ENCODE results near the gene TCL1B. TPM values are rescaled to one million over a fixed set of nuclear protein-coding genes. Genes with fewer than 3 reads are reported as not detected.
"Not testable (repeated sequence)": the region's sequence is repeated elsewhere in the genome, so short reads cannot be mapped to it uniquely, and the experiment has no call there.

TCL1B gene
- total RNA-seq, 2 donors from 2014 or later, result not detected

DNA sequence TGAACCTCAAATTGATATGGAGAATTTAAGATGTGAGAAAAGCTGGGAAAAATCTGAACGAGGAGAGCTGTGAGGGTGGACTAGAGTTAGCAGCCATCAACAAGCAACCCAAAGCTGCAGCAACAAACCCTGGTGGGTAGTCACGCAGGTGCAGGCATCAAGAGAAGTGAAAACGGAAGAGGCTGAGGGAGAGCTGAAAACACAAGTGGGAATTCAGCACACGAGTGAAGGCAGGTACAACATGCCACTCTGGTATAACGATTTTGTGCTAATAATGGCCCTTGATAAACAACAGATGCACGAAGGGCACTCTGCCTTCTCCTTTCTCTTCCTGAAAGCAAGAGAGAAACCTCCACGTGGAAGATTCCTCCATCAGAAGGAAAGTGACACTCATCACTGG, 11.5 kb downstream of the TCL1B start:
- intact Hi-C loops (cut with DNase I, micrococcal nuclease), result no loop called here
- no peak for DNase-seq
- no peak for ATAC-seq

DNA sequence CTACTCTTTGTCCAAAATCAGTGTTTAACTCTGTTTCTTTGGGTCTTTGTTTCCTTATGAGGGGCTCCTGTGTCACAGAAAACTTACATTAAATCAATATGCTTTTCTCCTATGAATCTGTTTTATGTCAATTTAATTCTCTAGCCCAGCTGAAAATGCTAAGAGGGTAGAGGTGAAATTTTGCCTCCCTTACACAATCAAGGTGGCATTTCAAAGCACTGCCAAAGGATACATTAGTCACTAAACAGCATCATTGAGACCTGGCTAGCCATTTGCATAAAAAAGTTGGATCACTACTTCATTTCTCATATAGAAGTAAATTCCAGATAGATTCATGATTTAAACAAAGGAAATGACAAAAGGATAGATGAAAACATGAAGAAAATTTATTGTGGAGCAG, 12.1 kb downstream of the TCL1B start:
- no peak for ATAC-seq
- intact Hi-C loops (cut with DNase I, micrococcal nuclease), result no loop called here
- DNase-seq, result no peak

DNA sequence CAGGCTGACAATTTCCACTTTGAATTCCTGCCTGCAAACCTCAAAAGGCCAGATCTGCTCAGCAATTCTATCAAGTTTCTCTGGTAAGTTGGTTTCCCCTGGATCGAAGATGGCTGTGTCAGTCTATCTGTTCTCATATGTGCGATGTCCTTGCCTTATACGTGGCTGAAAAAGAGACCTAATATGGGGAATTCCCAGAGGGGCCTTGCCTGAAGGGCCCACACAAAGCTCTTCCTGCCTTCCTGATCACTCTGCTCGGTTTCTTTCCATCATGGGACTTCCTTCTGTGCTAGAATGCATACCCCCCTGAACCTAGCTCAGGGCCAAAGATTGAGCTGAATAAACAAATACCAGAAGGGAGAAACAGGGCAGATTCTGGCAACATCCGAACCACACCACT, 13.2 kb downstream of the TCL1B start:
- intact Hi-C loops (cut with DNase I, micrococcal nuclease), result no loop called here
- DNase-seq (no peak), ATAC-seq (no peak)

DNA sequence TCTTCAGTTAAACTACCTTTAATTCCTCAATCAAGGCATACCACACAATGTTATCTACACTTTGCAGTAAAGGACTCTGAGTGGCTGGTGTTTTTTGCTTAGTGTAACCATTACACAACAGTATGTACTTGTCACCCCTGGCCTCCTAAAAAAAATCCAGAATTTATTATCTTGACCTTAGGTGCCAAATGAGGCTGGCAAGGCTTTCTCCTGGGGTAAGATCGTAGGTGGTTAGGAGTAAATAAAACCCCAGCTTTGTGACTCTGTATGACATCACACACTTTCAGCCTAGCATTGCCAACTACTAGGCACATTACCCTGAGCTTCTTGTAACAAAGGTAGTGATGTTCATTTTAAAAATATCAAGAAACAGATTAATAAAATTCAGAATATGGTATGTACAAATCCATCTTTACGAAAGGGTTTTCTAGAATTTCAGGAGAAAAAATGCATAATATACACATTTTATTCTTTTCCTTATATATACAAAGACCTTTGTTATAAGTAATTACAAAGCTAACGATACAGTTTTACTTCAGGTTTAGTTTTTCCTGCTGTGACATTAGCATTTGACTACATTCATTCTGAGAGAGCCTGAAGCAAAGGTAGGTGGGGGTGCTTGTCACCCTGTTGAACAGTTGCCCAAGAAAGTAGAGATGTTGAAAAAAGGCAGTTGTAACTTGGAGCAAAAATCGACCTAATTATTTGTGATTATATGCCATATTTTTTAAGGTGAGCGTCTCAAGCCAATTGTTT, 14.2 kb downstream of the TCL1B start:
- no peak for DNase-seq
- intact Hi-C loops (cut with DNase I, micrococcal nuclease), result no loop called here
- no peak for ATAC-seq

DNA sequence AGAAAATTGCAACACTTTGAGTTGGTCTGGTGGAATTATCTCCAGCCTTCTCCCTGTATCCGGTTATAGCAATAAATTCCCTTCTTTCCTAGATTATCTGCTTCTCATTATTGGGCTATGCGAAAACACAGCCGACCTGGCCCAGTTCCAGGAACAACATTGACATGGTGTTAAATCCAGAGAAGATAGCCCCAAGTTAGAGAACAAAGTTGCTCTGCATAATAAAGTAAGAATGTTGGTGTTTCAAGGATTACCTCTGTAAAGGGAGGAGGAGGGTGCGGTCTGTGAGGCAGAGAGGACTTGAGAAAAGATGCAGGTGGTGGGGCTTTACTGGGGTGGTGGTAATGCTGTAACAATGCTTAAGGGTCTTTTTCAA, 15.6 kb downstream of the TCL1B start:
- DNase-seq (no peak), ATAC-seq (no peak)
- intact Hi-C loops (cut with DNase I, micrococcal nuclease), result no loop called here

DNA sequence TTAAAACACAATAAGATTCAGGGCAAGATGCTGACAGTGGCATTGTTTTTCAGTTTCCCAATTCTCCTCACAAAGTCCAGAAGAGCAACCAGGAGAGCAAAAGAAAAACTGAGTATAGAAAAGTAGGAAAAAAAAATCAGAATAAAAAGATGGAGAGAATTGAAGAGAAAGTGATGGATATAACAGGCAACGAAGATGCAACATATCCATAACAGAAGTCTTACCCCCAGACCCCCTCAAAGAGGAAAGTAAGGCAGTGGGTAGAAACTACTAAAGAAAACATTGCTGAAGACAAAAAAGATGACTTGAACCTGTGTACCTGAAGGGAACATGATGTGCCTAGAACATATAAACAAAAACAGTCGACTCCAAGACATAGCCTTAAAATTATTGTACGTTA, 17.1 kb downstream of the TCL1B start:
- ATAC-seq (no peak), DNase-seq (no peak)
- intact Hi-C loops (cut with DNase I, micrococcal nuclease), result no loop called here

DNA sequence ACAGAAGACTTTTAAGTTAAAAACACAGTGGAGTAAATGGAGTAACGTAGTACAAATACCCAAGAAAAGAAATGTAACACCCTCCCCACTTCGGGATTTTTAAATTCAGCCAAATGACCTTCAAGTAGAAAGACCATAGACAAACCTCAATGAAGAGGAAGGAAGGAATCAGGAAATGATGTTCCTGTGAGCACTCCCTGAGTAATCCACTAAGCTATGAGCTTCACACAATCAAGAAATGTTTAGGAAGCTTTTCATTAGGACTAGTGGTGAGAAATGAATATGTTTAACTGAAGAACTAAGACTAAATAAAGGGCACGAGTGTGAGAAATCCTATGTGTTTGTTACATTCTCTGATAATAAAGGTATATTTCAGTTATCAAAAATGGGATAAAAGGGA, 17.6 kb downstream of the TCL1B start:
- no peak for DNase-seq
- intact Hi-C loops (cut with DNase I, micrococcal nuclease), result no loop called here
- no peak for ATAC-seq

DNA sequence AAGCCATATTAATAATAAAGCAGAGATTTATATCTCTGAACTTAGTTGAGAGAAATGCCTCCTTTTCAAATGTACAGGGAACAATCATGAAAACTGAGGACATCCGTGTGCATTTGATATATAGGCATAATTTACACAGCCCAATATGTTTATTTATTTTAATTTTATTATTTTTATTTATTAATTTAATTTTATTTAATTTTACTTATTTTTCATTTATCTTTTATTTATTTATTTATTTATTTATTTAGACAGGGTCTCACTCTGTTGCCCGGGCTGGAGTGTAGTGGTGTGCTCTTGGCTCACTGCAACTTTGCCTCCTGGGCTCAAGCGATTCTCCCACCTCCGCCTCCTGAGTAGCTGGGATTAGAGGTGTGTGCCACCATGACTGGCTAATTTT, 19.3 kb downstream of the TCL1B start:
- ATAC-seq (no peak), DNase-seq (no peak)
- intact Hi-C loops (cut with DNase I, micrococcal nuclease), result no loop called here

DNA sequence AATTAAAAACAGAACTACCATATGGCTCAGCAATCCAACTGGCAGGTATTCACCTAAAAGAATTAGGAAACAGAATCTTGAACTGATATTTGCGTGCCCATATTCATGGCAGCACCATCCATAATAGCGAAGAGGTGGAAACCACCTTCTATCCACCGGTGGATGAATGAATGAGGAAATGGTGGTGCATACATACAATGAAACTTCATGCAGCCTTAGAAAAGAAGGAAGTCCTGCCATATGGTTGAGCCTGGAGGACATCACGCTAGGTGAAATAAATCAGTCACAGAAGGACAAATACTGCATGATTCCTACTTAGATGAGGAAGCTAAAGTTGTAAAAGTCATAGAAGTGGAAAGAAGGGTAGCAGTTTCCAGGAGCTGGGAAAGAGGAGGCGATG, 21.1 kb downstream of the TCL1B start:
- no peak for DNase-seq
- intact Hi-C loops (cut with DNase I, micrococcal nuclease), result no loop called here
- ATAC-seq, result no peak

DNA sequence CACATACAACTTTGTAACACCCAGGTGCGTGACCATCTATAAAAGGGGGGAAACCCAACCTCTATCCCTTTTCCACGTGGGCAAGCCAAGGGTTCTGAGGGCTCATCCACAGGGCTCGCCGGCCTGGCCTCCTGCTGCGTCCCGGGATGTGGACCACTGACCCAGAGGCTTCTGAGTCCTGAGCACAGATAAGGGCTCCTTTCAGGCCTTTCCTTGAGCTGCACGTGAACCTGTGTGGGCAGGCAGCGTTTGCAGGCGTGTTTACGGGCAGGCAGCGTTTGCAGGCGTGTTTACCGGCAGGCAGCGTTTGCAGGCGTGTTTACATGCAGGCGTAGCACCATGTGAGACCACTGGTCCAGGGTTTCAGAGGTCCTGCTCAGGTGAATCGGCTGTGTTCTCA, 23.9 kb downstream of the TCL1B start:
- intact Hi-C loops (cut with DNase I, micrococcal nuclease), result no loop called here
- no peak for ATAC-seq
- DNase-seq, result no peak

DNA sequence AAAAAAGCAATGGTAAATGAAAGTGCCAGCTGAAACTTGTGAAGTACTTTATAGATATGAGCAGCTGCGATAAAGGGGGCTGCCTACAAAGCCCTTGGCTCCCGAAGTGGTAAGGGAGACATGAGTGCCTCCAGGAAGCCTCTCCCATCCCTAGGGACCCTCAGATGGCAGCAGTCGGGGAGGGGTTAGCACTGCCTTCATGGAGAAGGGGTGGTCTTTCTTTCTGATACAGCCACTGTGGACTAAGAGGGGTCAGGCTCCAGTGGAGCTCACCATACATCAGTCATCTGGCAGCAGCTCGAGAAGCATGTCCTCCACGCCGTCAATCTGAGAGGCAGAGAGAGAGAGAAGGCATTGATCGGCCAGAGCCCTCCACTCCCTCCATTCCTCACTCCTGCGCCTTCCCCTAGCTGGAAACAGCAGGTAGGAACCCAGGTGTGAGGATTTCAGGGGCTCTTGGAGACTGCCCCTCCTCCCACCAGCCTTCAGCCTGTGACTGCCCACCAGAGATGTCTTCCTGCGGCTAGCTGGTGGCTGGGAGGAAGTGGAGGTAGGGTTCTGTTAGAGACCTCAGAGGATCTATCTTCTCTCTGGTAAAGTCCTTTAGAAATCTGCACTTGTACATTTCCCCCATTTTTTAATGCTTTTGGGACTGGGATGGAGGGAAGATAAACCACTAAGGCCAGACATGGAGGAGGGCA, 25.4 kb downstream of the TCL1B start:
- intact Hi-C loops (cut with DNase I, micrococcal nuclease), result no loop called here
- no peak for ATAC-seq

DNA sequence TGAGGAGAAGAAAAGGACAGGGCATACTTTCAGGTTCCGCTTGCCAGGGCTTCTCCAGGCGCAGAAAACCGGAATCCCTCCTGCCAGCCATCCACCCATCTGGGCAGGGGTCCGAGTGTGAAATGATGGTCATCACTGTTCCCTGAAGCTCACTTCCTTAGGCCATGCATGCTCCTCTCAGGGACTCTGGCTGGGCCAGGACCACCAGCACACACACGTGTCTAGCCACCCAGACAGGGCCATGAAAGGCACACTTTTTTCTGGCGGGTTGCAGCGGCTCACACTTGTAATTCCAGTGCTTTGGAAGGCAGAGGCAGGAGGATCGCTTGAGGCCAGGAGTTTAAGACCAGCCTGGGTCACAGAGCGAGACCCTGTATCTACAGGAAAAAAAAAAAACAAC, 26.2 kb downstream of the TCL1B start:
- intact Hi-C loops (cut with DNase I, micrococcal nuclease), result no loop called here
- no peak for ATAC-seq
- DNase-seq, result no peak

More for the DNA sequence above, 25.4 kb downstream of the TCL1B start:
- no peak for DNase-seq

DNA sequence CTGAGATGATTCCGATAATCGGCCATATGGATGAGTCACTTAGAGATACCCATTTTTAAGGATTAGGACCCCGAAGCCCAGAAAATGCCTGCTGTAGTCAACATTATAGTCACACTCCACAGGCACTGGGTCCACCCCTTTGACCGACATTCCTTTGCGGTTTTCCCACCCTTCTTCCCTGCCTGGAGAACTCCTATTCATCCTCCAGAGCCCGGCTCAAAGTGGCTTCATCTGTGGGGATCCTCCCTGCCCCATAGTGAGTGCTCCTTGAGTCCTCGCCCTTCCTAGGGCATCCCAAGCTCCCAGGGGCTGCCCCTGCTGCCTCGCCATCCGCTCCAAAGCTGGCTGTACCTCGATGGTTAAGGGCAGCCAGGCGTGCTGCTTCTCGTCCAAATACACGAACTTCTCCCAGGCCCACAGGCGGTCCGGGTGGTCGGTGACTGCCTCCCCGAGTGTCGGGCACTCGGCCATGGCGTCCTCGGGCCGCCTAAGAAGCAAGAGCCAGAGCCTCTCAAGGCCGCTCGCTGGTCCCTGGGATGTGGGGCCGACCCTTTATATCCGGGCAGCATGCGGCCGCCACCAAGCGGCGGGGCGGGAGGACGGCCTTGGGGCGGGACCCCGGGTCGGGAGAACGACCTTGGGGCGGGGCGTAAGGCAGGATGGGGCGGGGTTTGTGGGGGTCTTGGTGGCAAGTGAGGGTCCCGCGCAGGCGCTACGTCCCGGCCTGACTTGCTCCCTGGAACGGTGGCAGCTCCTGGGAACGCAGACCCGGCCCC, 27.6 kb downstream of the TCL1B start, which contains the start of gene TCL1A:
TSS of gene TCL1A (minus strand) at position 530 of the 776 bp plus-strand sequence. CDS start at position 471, 59 bp downstream.
- ATAC-seq (no peak), DNase-seq (no peak)
- intact Hi-C loops (cut with DNase I, micrococcal nuclease), result no loop called here

DNA sequence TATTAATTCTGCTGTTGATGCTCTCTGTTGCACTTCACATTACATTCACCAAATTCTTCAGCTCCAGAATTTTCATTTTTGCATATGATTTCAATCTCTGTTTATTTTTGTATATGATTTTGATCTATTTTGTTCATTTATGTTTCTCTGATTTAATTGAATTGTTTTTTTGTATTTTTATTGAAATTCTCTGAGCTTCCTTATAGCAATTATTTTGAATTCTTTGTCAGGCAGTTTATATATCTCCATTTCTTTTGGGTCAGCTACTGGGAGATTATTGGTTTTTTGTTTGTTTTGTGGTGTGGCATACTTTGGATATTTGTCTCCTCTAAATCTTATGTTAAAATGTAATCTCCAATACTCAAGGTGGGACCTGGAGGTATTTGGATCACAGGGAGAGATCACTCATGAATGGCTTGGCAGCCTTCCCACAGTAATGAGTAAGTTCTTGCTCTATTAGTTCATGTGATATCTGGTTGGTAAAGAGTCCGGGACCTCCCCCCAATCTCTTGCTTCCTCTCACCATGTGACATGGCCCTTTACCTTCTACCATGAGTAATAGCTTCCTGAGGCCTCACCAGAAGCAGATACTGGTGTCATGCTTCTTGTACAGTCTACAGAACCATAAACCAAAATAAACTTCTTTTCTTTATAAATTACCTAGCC, 36.4 kb downstream of the TCL1B start:
- intact Hi-C loops (cut with DNase I, micrococcal nuclease), result no loop called here
- ATAC-seq (no peak), DNase-seq (no peak)

DNA sequence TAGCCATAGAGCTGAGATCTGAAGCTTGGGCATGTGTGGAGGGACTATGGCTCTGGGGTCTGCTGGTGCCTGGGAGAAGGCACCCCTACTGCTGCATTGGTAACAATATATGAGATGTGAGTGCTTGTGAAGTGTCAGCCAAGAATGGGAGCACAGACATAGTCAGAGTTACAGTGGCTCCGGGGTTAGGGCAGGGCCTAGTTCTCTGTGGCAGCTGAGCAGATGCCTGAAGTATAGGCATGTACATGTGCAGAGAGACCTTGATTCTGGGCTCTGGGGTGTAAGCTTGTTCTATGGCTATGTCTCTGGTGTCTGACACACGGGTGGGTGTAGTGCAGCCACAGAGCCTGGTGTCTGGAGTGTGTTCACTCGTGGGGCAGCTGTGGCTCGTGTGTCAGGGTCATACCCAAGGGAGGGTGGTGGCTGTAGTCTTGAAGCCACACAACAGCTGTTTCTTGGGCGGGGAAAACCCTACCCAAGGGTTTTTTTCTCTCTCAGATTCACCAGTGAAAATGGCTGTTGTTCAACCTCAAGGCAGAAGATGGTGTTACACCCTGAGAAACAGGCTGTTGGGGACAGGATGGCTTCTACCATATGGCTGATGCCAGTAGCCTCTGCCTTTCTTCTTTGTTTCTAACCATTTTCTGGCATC, 39.6 kb downstream of the TCL1B start:
- DNase-seq (no peak), ATAC-seq (no peak)
- intact Hi-C loops (cut with DNase I, micrococcal nuclease), result no loop called here

DNA sequence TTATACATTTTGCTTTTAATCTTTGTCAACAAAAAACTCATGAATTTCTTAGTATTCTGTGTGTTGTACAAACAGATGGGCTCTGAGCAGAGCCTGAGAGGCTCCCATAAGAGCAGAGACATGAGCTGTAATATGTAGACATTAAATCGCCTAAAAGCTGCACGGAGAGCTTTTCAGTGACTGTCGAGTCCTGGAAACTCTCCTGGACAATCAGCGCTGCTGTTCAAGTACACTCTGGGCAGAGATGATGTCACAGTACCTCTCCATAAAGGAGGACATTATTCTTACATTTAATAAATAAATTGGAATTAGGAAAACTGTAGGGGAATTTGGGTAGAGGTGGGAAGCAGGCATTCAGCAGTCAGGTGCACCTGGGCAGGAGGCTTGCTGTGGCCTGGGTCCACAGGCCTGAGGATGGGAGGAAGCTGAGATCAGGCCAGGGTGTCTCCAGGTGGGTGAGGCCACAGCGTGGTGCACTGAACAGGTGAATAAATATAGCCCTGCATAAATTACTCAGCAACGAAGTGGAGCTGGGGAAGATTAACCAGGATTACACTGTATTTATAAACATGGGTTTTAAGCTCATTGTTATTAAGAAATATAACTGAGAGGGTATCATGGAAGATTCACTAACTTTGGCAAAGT, 41.0 kb downstream of the TCL1B start:
- intact Hi-C loops (cut with DNase I, micrococcal nuclease), result no loop called here

DNA sequence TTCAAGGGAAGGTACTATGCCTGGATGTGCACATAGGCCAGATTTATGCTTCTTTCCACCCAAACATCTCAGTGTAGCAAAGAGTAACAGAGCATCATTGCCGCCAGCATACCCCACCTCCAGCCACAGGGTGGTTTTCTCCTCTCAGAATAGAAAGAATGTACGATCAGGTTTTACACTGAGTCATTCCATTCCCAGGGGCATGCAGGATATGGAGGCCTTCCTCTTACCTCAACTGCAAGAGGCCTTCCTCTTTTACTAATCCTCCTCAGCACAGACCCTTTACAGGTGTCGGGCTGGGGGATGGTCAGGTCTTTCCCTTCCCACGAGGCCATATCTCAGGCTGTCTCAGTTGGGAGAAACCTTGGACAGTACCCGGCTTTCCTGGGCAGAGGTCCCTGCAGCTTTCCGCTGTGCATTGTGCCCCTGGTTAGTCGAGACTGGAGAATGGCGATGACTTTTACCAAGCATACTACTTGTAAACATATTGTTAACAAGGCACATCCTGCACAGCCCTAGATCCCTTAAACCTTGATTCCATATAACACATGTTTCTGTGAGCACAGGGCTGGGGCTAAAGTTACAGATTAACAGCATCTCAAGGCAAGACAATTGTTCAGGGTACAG, 43.3 kb downstream of the TCL1B start:
- intact Hi-C loops (cut with DNase I, micrococcal nuclease); ATAC-seq; DNase-seq: not testable (repeated sequence)

More for the DNA sequence above, 41.0 kb downstream of the TCL1B start:
- no peak for ATAC-seq
- no peak for DNase-seq

DNA sequence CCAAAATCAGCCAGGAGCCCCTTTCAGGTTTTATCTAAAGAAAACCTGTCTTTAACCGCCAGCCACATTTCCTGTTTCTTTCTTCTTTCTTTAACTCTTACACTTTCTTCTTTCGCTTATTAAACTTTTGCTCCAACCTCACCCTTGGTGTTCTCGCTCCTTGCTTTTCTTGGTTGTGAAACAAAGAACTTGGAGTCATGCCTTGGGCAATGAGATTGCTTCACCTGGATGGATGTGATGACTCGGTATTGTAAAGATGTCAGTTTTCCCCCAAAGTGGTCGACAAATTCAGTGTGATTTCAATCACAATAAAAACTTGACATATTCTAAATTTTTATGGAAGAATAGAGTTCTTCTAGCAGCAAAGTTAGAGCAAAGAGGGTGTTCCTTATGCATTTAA, 43.9 kb downstream of the TCL1B start:
- intact Hi-C loops (cut with DNase I, micrococcal nuclease), result no loop called here
- ATAC-seq, result no peak
- DNase-seq, result no peak
